GM18511 (cell line): ENCODE results near the gene NKAIN2.
"Not testable (repeated sequence)": the region's sequence is repeated elsewhere in the genome, so short reads cannot be mapped to it uniquely, and the experiment has no call there.

ENCODE experiments used
- ATAC-seq: cut with Tn5 transposase; IDR thresholded peaks from one replicate; pipeline ENCODE4 v1.9.1; 2021; ENCODE audit warnings: mild to moderate bottlenecking, moderate library complexity; ENCODE audit not compliant: unreplicated experiment

The NKAIN2 gene

DNA sequence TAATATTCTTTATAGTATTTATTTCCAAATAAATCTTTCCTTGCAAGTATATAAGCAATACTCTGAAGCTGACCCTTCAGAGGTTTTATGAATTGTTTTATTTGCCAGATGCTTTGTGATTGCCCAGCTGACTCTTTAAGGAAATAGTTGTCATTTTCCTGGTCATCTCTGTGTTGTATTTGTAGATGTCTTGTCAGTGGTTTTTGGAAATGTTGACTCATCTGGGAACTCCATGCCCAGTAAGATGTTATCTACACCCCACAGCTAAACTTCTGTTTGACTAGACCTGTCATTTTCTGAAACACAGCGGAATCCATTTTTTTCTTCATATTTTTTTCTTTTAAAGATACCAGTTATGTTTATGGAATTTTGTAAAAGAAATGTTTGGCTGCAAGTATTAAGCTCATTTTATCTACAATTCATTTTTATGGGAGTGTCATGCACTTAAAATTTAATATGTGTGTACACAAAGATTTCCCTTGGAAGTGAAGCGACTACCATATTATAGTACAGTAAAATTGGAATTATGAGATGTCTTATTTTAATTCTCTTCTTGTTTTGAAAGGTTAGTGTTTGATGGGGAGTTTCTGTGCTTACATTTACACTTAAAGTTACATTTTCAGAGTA lies 491.0 kb downstream of the NKAIN2 start:
- no peak for ATAC-seq

DNA sequence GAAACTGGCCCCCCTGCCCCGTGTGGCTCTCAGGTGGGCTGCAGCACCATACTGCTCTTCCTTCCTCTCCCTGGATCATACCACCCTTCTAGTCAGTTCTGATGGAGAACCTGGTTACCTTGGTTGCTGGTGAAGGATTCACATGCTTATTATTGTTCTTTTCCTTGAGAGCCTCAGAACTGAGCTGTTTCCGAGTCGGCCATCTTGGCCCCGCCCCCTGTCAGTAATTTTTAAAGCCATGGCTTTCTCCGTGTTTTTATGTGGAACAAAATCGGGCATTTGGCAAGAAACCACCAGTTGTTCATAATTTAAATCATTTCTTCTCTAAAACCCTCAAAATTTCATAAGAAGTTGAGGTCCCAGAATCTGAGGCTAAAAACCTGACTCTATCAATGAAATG lies 493.8 kb downstream of the NKAIN2 start:
- ATAC-seq: no peak

DNA sequence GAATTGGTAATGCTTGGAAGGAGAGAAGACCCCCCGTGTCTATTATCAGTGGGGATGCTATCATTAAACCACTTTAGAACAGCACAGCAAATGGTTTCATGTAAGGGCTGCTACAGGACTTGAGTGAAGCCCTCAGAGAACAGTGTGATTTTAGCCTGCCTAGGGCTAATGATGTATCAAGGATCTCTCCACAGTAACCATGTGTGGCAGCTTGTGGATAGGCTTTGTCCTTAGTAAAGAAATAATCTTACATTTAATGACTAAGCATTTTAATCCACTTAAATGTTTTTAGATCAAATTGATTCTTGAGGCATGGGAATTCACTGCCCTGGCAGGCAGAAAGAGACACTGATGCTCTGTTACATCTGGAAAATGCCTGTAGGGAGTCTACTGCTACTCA lies 495.1 kb downstream of the NKAIN2 start:
- no peak for ATAC-seq

DNA sequence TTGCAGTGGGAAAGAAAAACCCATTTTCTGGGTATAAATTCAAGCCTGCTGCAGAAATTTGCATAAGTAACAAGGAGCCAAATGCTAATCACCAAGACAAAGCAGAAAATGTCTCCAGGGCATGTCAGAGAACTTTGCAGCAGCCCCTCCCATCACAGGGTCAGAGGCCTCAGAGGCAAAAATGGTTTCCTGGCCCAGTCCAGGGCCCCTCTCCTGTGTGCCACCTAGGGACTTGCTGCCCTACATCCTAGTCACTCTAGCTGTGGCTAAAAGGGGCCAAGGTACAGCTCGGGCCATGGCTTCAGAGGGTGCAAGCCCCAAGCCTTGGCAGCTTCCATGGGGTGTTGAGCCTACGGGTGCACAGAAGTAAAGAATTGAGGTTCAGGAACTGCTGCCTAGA lies 497.2 kb downstream of the NKAIN2 start:
- not testable (repeated sequence) for ATAC-seq

DNA sequence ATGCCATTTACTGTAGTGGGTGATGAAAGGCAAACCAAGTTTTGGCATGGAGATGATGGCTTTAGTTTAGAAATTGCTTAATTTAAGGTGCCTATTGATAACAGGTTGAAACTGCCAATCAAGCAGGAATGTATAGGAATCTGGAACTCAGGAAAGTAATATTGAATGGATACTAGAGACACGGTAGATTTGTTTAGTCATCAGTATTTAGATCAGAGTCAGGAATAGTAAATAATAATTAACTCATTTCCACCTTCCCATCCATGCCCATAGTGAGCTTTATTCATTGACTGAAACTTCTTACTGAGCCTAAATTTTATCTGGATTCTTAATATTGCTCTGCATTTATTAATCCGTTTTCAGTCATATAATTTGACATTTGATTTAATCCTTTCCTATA lies 500.3 kb downstream of the NKAIN2 start:
- no peak for ATAC-seq

- no peak for ATAC-seq
These were observed 506.5 kb downstream of the NKAIN2 start for GRCh38 chr6:124310139-124310538.

GRCh38 chr6:124319410-124319809 lies 515.7 kb downstream of the NKAIN2 start:
- ATAC-seq: no peak

- ATAC-seq: no peak
These were observed 520.6 kb downstream of the NKAIN2 start for GRCh38 chr6:124324237-124324636.

- ATAC-seq: no peak
These were observed 526.5 kb downstream of the NKAIN2 start for GRCh38 chr6:124330197-124330596.

- no peak for ATAC-seq
These were observed 530.7 kb downstream of the NKAIN2 start for GRCh38 chr6:124334359-124334758.

- no peak for ATAC-seq
These were observed 536.1 kb downstream of the NKAIN2 start for GRCh38 chr6:124339610-124340334.

DNA sequence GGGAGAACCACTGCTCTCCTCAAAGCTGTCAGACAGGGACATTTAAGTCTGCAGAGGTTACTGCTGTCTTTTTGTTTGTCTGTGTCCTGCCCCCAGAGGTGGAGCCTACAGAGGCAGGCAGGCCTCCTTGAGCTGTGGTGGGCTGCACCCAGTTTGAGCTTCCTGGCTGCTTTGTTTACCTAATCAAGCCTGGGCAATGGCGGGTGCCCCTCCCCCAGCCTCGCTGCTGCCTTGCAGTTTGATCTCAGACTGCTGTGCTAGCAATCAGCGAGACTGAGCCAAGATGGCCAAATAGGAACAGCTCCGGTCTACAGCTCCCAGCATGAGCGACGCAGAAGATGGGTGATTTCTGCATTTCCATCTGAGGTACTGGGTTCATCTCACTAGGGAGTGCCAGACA lies 544.7 kb downstream of the NKAIN2 start:
- not testable (repeated sequence) for ATAC-seq

GRCh38 chr6:124355146-124355545 lies 551.5 kb downstream of the NKAIN2 start:
- ATAC-seq: no peak

DNA sequence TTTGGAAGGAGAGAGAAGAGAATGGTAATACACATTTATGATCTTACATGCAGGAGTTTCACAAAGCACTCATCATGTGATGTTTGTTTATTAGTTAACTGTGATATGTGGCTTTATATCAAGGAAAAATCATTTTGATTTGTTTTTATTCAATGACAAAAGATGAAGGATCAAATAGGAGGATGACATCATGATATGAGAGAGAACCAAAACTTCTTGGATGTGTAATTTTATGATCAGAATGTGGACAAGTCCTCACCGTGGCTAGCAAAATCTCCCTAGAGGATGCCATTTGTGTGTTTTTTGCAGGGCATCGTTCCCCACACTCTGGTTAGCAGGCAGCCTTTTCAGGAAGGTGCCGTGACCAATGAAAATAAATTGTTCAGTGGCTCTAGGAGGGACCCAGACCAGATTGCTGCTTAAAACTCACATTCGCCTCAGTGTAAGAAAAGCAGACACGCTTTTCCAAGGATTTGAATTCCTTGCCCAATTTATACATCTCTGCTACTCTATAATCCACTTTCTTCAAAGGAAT lies 552.7 kb downstream of the NKAIN2 start:
- ATAC-seq: no peak

DNA sequence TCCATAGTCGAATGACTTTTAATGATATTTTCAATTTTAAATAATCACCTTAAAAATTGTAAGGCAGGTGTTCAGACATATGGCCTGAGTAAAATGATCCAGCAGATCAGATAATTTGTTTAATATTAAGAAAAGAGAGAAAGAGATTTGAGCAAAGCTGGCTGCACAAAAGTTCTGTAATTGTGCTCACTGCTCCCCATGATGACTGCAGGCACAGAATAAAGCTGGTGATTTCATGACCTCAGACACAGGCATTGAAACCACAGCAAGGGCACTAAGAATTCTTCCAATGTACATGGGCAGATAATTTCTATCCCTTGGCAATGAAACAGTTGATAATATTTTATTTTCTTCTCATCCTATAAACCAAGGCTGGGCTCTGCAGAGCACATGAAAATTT lies 553.1 kb downstream of the NKAIN2 start:
- no peak for ATAC-seq

GRCh38 chr6:124368131-124368530 lies 564.5 kb downstream of the NKAIN2 start:
- ATAC-seq: no peak

DNA sequence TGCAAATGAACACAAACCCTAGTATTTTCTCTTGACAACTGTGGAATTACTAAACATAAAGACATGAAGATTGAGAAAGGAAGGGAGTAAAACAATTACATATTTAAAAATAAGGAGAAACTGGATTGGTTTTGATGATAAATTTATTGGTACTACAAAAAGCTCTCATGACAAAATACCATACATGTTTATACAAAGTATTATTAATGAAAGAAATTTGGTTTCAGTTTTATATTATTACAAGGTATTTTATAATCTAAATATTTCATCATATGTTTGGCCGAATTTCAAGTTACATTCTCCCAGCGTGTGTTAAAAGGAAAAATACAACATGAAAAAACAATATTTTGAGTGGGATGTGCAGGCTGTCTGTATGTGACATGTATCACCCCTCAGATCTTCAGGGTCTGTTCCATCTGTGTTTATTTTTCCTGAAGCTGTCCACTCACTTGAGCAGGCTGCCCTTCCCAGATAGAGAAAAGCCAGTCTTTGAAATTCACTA lies 568.4 kb downstream of the NKAIN2 start:
- ATAC-seq: no peak

DNA sequence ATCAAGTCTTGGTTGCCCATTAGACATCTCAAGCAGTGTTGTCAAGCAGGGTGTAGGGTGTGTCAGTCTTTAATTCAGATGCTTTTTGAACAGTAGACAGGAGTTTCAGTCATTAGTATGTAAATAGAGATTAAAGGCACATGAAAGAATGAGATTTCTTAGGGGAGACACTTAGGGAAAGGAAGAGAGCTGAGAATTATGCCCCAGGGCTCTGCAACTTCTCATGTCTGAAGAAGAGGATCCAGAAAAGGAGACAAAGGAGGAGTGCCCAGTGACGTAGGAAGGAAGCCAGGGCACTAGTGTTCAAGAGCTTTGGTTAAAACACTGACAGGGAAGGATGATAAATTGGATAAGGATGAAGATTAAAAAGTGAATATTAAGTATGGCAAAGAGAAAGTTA lies 569.7 kb downstream of the NKAIN2 start:
- no peak for ATAC-seq

- no peak for ATAC-seq
These were observed 585.5 kb downstream of the NKAIN2 start for GRCh38 chr6:124389127-124389526.

- ATAC-seq: no peak
These were observed 589.9 kb downstream of the NKAIN2 start for GRCh38 chr6:124393536-124393935.

DNA sequence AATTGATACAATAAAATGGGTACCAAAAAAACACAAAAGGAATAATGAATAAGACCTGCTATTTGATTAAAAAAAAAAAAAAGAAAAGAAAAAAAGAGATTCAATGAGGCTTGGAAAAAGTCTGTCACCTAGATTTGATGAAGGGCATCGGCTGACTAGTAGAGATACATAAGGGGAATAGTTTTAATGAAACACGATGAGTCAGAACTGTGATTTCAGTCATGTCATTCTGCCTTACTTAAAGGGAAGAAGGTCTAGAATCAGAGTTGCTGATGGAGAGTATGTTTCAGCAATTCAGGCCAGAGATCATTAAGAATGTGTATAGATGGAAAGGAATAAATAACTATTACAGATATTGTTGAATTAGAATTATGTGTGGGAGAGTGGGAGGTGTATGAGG lies 592.7 kb downstream of the NKAIN2 start:
- ATAC-seq: no peak

DNA sequence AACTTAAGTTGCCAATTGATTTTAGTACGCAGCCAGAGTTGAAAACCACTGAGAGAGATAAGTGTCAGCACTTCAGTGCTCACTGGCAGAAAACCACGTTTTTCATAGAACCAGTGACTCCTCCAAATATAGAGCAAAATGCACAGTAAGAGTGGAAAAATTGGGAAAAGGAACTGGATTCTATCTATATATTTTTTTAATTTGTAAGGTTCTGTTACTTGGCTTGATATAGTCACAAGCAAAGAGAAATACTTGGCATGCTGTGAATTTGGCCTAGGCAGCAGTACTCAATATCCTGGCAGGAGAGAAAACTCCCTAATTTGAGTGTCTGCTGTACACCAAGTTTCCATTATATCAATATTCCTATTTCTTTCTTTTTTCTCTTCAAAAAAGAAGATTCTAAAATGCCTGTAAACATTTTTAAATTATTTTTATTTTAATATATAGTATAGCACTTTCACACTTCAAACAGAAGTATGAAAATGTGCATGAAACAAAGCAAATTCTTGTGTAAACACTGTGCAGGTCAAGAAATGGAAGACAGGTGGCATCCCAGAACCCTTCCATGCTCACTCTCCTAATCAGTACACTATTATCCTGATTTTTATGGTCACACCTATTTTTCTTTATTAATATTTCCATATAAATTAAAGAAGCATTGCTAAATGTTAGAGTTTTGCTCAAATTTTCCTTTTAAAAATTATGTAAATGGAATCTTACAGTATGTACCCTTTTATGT lies 596.8 kb downstream of the NKAIN2 start:
- ATAC-seq: no peak
